ENCODE measurements around the gene MKRN1. TPM values are rescaled to one million over a fixed set of nuclear protein-coding genes. Genes with fewer than 3 reads are reported as not detected.

Gene MKRN1
- total and polyA plus RNA-seq, 2 of the 4 experiments (the other 2 are of a cell fraction): 47.2 to 83.0 TPM

DNA sequence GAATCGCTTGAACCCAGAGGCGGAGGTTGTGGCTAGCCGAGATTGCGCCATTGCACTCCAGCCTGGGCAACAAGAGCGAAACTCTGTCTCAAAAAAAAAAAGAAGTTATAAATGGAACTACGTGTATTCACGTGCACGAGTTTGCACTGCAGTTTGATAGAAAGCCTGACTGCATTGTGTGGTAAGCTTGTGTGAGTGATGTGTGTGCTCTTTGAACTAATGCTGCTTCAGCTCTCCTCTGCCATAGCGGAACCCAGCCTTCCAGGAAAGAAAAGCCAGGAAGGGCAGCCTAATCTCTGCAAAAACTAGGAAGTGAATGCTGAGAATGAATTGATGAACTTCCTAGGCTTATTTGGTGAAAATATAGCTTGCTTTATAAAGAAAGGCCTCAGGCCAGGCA is 15.6 kb upstream of the MKRN1 start:
- WGBS, 2 experiments (ENCODE audit: extremely low coverage in 2 of 2, insufficient read length in 1 of 2): no CpG with 5 or more reads among the region's 9 CpGs
- no peak for ATAC-seq (ENCODE audit: low read depth)

More for the DNA sequence above, 15.6 kb upstream of the MKRN1 start:
- Histone ChIP-seq H2BK5ac (ENCODE audit: low read depth, low read length, poor library complexity, severe bottlenecking) (no peak overlapping the region), H2AK5ac (ENCODE audit: low read depth, low read length) (no peak overlapping the region), H3K27ac (ENCODE audit: insufficient read depth, low read length) (no peak overlapping the region), H3K56ac (ENCODE audit: extremely low read depth, insufficient read depth, low read length) (no peak overlapping the region), H3K23ac (ENCODE audit: low read depth, low read length) (no peak overlapping the region), H2BK20ac (ENCODE audit: low read depth, low read length) (no peak overlapping the region), H4K20me1 (ENCODE audit: insufficient read depth, low read length) (no peaks in the 10 kb centered on the region), H3K4ac (ENCODE audit: low read depth, low read length) (no peak overlapping the region), H3K14ac (replicated peaks; ENCODE audit: low read depth, low read length) (no peak overlapping the region), H3K9me1 (ENCODE audit: insufficient read depth, low read length) (no peaks in the 10 kb centered on the region), H3K36me3 (ENCODE audit: control insufficient read depth, insufficient read depth, low read length) (no peaks in the 10 kb centered on the region), H4K8ac (ENCODE audit: low read depth in 2 of 2, low read length in 2 of 2) (no peak overlapping the region), H2BK15ac (ENCODE audit: low read depth, low read length) (no peak overlapping the region), H3K27me3 (ENCODE audit: control insufficient read depth, insufficient read depth, low read length) (no peaks in the 10 kb centered on the region), H2AFZ (replicated peaks; ENCODE audit: low read length, poor library complexity) (no peak overlapping the region), H3K9ac (ENCODE audit: low read depth, low read length) (no peak overlapping the region), H3K18ac (ENCODE audit: low read depth, low read length) (no peak overlapping the region), H4K5ac (ENCODE audit: low read depth, low read length) (no peak overlapping the region), H3K79me1 (ENCODE audit: low read depth in 1 of 2, low read length in 2 of 2) (no peaks in the 10 kb centered on the region), H3K4me2 (ENCODE audit: low read depth, low read length) (no peak overlapping the region), H3K4me1 (ENCODE audit: control insufficient read depth, insufficient read depth, low read length) (no peaks in the 10 kb centered on the region), H2BK120ac (ENCODE audit: low read depth, low read length) (no peak overlapping the region), H3K9me3 (ENCODE audit: control insufficient read depth, insufficient read depth, low read length) (no peaks in the 10 kb centered on the region), H3K4me3 (ENCODE audit: insufficient read depth, low read depth, low read length) (no peak overlapping the region), H4K91ac (ENCODE audit: insufficient read depth, low read depth, low read length) (no peak overlapping the region), H2AK9ac (replicated peaks; ENCODE audit: low read depth, low read length, poor library complexity) (no peak overlapping the region)
- POLR2A ChIA-PET (ENCODE audit: unreplicated experiment): no interaction called here
- no TSS peak for BruUV-seq (replicated peaks)
- in situ Hi-C loops (cut with MboI; ENCODE audit: low sequenced_read_pairs): no loop called here
- dilution Hi-C loops (cut with HindIII; ENCODE audit: low sequenced_read_pairs, unreplicated experiment): no loop called here
- CTCF ChIA-PET: no interaction called here
- TF ChIP-seq MXI1 (IDR thresholded peaks at IDR 0.05; ENCODE audit: borderline replicate concordance, low read depth, low read length): no peak
- no peak for DNase-seq
- intact Hi-C loops (cut with micrococcal nuclease): no loop called here

Data from IMR-90 (cell line).